Urinary bladder (tissue), 4 donors: Measurements from ENCODE around the gene CHD9NB. TPM values are rescaled to one million over a fixed set of nuclear protein-coding genes. Genes with fewer than 3 reads are reported as not detected.

Experiments
- DNase-seq: peaks from one replicate; pipeline ENCODE4 v3.0.0-alpha.2; 2015; ENCODE audit errors: extremely low spot score
- H3K27ac ChIP-seq: one replicate; pipeline ENCODE4 v1.5.1; 2013; ENCODE audit warnings: low read depth, mild to moderate bottlenecking, moderate library complexity
- H3K36me3 ChIP-seq: one replicate; pipeline ENCODE4 v1.6.1; 2013; ENCODE audit warnings: mild to moderate bottlenecking, moderate library complexity; ENCODE audit not compliant: insufficient read depth
- H3K4me1 ChIP-seq: one replicate; pipeline ENCODE4 v1.6.1; 2013; ENCODE audit warnings: mild to moderate bottlenecking, moderate library complexity; ENCODE audit not compliant: insufficient read depth
- H3K4me3 ChIP-seq: one replicate; pipeline ENCODE4 v1.5.1; 2013; ENCODE audit warnings: low read depth, low read length
- WGBS: extraction: QIAGEN DNeasy Blood & Tissue Kit; methylation state at CpG from one replicate; pipeline ENCODE4 v1.1.7; 2013; 5-methylcytosine and 5-hydroxymethylcytosine counted together
- polyA plus RNA-seq: library from polyadenylated mRNA; stranded (reverse); fragments of 200-250 nt; gene quantifications from one replicate; pipeline ENCODE4 v1.2.3, GENCODE V29; 2013
- total RNA-seq: library from RNA; depleted of rRNA; stranded (reverse); fragments of >200 nt; gene quantifications from one replicate; pipeline ENCODE4 v1.2.3, GENCODE V29; 2014
- donor health status: healthy with polysubstance abuse.
- donor health status: healthy.

Gene CHD9NB
- total and polyA plus RNA-seq, 2 donors = 1.4 to 3.4 TPM

DNA sequence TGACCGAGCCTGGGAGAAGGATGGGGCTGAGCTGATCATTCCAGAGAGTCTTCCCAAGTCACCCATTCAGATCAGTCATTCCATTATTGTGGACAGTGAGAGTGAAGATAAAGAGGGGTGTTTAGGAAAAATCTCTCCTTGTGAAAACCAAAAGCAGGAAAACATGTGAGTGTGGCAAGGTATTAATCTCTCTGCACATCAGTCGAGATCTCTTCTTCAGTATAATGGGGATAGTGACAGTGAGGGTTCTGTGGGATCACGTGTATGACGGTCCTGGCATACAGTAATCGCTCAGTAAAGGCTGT lies 37.5 kb upstream of the CHD9NB start:
- 22% methylated on average over 5 of the region's 5 CpGs for WGBS
- DNase-seq = no peak
- peak overlapping the region; percentile 44 for H3K27ac ChIP-seq
- H3K36me3 ChIP-seq = no peaks in the 10 kb centered on the region
- peaks cover 4% of the 10 kb centered on the region for H3K4me1 ChIP-seq
- no peak overlapping the region for H3K4me3 ChIP-seq

- peaks cover 4% of the 10 kb centered on the region for H3K4me1 ChIP-seq
- no peak overlapping the region for H3K4me3 ChIP-seq
- 15% methylated on average over 4 of the region's 4 CpGs for WGBS
- H3K27ac ChIP-seq = peak overlapping the region; percentile 43
- peak; percentile 42 for DNase-seq
- H3K36me3 ChIP-seq = no peaks in the 10 kb centered on the region
These were observed 37.0 kb upstream of the CHD9NB start for GRCh38 chr16:53089434-53090285.

- no peak overlapping the region for H3K27ac ChIP-seq
These were observed 34.4 kb upstream of the CHD9NB start for GRCh38 chr16:53087101-53087500.

DNA sequence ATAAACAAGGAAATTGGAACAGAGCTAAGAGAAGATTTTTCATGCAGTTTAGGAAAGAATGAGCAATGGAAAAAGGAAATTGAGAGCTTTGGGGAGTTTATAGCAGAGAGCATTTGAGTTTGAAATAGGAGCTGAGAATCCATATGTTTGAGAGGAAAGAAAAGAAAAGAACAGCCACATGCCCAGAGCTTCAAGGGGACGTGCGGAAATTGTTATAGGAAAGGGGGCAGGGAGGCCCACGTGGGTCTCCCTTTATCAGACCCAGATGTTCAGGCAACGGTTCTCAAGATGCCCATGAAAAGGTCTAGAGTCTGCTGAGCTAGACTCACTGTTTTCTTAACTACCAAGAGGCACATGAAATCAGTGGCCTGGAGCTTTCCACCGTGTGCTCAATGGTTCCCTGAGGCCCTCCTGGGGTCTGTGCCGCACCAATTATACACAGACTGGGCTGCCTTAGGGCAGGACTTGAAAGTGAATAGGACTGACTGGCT lies 33.3 kb upstream of the CHD9NB start:
- no peaks in the 10 kb centered on the region for H3K4me1 ChIP-seq
- peak; percentile 56 for DNase-seq
- H3K4me3 ChIP-seq = no peak overlapping the region
- 51% methylated on average over 6 of the region's 6 CpGs for WGBS
- no peaks in the 10 kb centered on the region for H3K36me3 ChIP-seq
- H3K27ac ChIP-seq = peak overlapping the region; percentile 4

More at GRCh38 chr16:53087101-53087500, 34.4 kb upstream of the CHD9NB start:
- no peaks in the 10 kb centered on the region for H3K36me3 ChIP-seq
- no peak for DNase-seq
- H3K4me1 ChIP-seq = no peaks in the 10 kb centered on the region
- 42% methylated on average over 3 of the region's 3 CpGs for WGBS
- no peak overlapping the region for H3K4me3 ChIP-seq

- DNase-seq = peak; percentile 64
- WGBS = 36% methylated on average over 4 of the region's 4 CpGs
- Histone ChIP-seq H3K4me1 (no peaks in the 10 kb centered on the region), H3K4me3 (no peak overlapping the region), H3K27ac (peak overlapping the region; percentile 76), H3K36me3 (no peaks in the 10 kb centered on the region)
These were observed 32.7 kb upstream of the CHD9NB start for GRCh38 chr16:53085369-53085843.

DNA sequence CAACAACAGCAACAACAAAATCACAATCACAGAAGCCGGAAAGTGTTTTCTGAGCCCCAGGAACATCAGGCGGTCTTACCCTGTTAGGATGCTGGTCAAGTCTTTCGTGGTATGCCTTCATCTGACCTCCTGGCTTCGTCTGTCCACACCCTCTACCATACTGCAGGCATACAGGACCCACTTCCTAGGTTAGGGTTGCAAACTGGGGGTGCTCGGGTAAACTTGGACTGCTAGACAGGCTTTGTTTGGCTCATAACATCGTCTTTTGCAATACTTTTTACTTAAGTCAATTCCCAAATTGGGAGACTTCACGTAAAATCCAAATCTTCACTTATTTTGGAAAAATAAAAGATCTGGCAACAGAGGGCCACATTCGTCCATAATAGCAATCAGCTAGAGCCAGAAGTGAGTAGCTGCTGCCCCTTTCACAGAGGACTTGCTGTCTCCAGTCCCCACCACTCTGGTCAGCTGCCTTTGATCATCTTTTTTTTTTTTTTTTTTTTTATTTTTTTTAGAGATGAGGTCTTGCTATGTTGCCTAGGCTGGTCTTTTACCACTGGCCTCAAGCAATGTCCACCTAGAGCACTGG lies 32.1 kb upstream of the CHD9NB start:
- H3K36me3 ChIP-seq = no peaks in the 10 kb centered on the region
- 72% methylated on average over 8 of the region's 8 CpGs for WGBS
- DNase-seq = no peak
- H3K4me3 ChIP-seq = no peak overlapping the region
- no peaks in the 10 kb centered on the region for H3K4me1 ChIP-seq
- H3K27ac ChIP-seq = peak overlapping the region; percentile 76

GRCh38 chr16:53084141-53084541 lies 31.4 kb upstream of the CHD9NB start:
- Histone ChIP-seq H3K27ac (no peak overlapping the region), H3K4me3 (no peak overlapping the region), H3K36me3 (no peaks in the 10 kb centered on the region), H3K4me1 (no peaks in the 10 kb centered on the region)
- no peak for DNase-seq
- WGBS = 71% methylated on average over 4 of the region's 4 CpGs

DNA sequence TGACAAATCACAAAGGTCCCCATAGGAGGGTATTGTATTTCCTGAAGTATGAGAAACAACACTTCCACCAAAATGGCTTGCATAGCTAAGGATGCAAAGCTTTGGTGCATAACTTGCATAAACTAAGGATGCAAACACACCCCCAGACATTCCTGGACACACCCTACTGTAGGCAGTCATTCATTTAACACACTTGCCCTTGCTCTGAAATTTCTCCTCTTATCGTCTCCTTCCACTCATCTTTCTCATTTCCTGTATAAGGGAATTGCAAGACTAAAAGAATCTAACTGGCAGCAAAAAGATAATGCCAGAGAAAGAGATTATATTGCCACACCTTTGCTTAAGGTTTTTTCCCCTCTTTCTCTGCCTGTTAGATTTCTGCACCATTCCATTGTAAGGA lies 30.4 kb upstream of the CHD9NB start:
- 80% methylated on average over 1 of the region's 1 CpG for whole genome bisulfite sequencing
- Histone ChIP-seq H3K4me3 (no peak overlapping the region), H3K36me3 (no peaks in the 10 kb centered on the region), H3K4me1 (no peaks in the 10 kb centered on the region), H3K27ac (no peak overlapping the region)
- no peak for DNase-seq

DNA sequence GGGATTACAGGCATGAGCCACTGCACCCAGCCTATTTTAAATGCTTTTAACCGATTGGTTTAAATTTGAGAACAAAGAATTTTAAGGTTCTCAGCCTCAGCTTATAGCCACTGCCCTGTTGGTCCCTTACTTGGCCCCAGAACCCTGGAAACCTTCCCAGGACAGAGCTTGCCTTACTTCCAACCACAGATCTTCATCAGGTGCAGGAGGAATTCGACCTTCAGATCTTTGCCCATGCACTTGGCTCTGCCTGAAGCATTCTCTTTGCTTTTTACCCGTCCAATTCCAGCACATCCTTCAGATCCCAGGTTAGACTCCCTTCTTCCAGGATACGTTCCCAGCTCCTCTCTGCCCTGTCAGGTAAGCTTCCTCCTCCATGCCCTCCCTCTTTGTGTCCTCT lies 29.8 kb upstream of the CHD9NB start:
- WGBS = 91% methylated on average over 4 of the region's 4 CpGs
- Histone ChIP-seq H3K27ac (no peak overlapping the region), H3K4me1 (no peaks in the 10 kb centered on the region)

GRCh38 chr16:53081686-53082407 lies 29.1 kb upstream of the CHD9NB start:
- Histone ChIP-seq H3K4me3 (no peak overlapping the region), H3K27ac (no peak overlapping the region), H3K36me3 (no peaks in the 10 kb centered on the region), H3K4me1 (no peaks in the 10 kb centered on the region)
- WGBS = 97% methylated on average over 3 of the region's 3 CpGs
- DNase-seq = no peak

More for the DNA sequence above, 29.8 kb upstream of the CHD9NB start:
- Histone ChIP-seq H3K4me3 (no peak overlapping the region), H3K36me3 (no peaks in the 10 kb centered on the region)
- DNase-seq = no peak

GRCh38 chr16:53081032-53081424 lies 28.3 kb upstream of the CHD9NB start:
- Histone ChIP-seq H3K4me3 (no peak overlapping the region), H3K4me1 (no peaks in the 10 kb centered on the region), H3K27ac (peak overlapping the region; percentile 44), H3K36me3 (no peaks in the 10 kb centered on the region)
- no peak for DNase-seq

- no peaks in the 10 kb centered on the region for H3K36me3 ChIP-seq
- 22% methylated on average over 8 of the region's 8 CpGs for WGBS
- DNase-seq = peak; percentile 86
- peak overlapping the region; percentile 38 for H3K27ac ChIP-seq
- no peaks in the 10 kb centered on the region for H3K4me1 ChIP-seq
- no peak overlapping the region for H3K4me3 ChIP-seq
These were observed 27.8 kb upstream of the CHD9NB start for GRCh38 chr16:53080345-53081031.

GRCh38 chr16:53078765-53079485 lies 26.2 kb upstream of the CHD9NB start:
- Histone ChIP-seq H3K36me3 (no peaks in the 10 kb centered on the region), H3K4me1 (no peaks in the 10 kb centered on the region), H3K27ac (no peak overlapping the region), H3K4me3 (no peak overlapping the region)
- 79% methylated on average over 6 of the region's 6 CpGs for WGBS
- DNase-seq = no peak
